NCI-H146 (cell line): ENCODE results near the gene GIPC3.

ENCODE experiments used
- DNase-seq: peaks from one replicate; lab custom pipeline; 2025; lab: John Stamatoyannopoulos, UW

The GIPC3 gene

GRCh38 chr19:3605361-3605760 lies 20.1 kb downstream of the GIPC3 start:
- no peak for DNase-seq

GRCh38 chr19:3605770-3606169 lies 20.5 kb downstream of the GIPC3 start:
- no peak for DNase-seq

- DNase-seq: peak; percentile 81
Observed at GRCh38 chr19:3606174-3606689, 21.0 kb downstream of the GIPC3 start.

GRCh38 chr19:3606690-3607289 lies 21.5 kb downstream of the GIPC3 start, which contains the start of gene TBXA2R:
TBXA2R (minus strand) TSS chr19:3606875; CDS start chr19:3600634, 6,241 bp downstream.
- DNase-seq: peak; percentile 34

GRCh38 chr19:3607303-3608078 lies 22.2 kb downstream of the GIPC3 start:
- no peak for DNase-seq

GRCh38 chr19:3608079-3608641 lies 22.9 kb downstream of the GIPC3 start:
- DNase-seq: no peak

GRCh38 chr19:3608750-3609322 lies 23.6 kb downstream of the GIPC3 start:
- no peak for DNase-seq

- DNase-seq: no peak
Observed at GRCh38 chr19:3609779-3610719, 24.8 kb downstream of the GIPC3 start.

- no peak for DNase-seq
Observed at GRCh38 chr19:3610745-3611717, 25.8 kb downstream of the GIPC3 start.

GRCh38 chr19:3611841-3612240 lies 26.6 kb downstream of the GIPC3 start:
- DNase-seq: no peak

GRCh38 chr19:3612330-3612729 lies 27.1 kb downstream of the GIPC3 start:
- DNase-seq: no peak

GRCh38 chr19:3612901-3613741 lies 27.8 kb downstream of the GIPC3 start:
- DNase-seq: no peak

GRCh38 chr19:3613818-3614661 lies 28.8 kb downstream of the GIPC3 start:
- no peak for DNase-seq

GRCh38 chr19:3614858-3615505 lies 29.7 kb downstream of the GIPC3 start:
- DNase-seq: no peak

GRCh38 chr19:3615524-3616135 lies 30.4 kb downstream of the GIPC3 start:
- DNase-seq: no peak

GRCh38 chr19:3617463-3617862 lies 32.2 kb downstream of the GIPC3 start:
- DNase-seq: no peak

- DNase-seq: no peak
Observed at GRCh38 chr19:3618144-3618810, 33.0 kb downstream of the GIPC3 start.
